ENCODE results near the gene NUP210L.

NUP210L gene

GRCh38 chr1:153962088-153963029, 192.5 kb downstream of the NUP210L start:
- no peak for DNase-seq

- DNase-seq = no peak
Observed at GRCh38 chr1:153961421-153961820, 193.5 kb downstream of the NUP210L start.

DNA sequence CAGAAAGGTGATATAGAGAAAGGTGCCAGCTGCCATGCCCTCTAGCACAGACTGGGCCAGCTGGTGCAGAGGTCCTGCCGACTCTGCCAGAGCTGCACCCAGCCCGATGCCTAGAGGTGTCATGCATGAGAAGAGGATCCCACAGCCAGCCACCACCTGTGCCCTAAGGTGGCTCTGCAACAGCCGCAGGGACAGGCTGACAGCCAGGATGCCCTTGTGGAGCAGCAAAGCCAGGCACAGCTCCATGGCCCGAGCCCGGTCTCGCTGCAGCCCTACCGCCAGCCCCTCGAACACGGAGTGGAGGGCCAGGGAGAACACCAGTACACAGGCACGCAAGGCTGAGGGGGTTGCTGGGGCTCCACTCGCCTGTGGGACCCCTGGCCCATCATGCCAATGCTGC, 194.7 kb downstream of the NUP210L start:
- DNase-seq = no peak

DNA sequence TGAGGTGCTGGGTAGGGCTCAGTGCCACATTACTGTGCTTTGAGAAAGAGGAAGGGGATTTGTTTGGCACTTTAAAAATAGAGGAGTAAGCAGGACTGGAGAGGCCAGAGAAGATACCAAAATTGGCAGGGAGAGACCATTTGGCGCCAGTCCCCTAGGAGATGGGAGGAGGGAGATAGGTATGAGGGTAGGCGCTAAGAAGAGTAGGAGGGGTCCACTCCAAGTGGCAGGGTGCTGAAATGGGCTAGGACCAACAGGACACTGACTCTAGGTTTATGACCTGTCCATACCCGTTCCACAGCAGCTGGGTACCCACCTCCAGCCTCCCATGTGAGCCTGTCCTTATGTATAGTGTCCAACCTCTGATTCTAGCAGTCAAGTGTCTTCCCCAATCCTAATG, 195.4 kb downstream of the NUP210L start:
- no peak for DNase-seq

DNA sequence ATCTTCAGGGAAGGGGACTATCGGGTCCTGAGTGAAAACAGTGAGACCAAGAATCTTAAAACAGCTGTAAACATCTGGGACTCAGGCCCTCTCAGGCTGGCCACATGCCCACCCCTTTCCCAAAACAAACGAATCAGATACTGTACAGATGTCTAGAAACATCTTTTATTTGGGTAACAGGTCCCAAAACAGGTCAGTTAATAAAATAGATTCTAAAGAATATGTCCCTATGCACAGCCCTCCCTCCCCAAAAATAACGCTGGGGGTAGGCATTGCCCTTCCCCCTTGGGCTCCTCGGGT, 196.0 kb downstream of the NUP210L start:
- no peak for DNase-seq

DNA sequence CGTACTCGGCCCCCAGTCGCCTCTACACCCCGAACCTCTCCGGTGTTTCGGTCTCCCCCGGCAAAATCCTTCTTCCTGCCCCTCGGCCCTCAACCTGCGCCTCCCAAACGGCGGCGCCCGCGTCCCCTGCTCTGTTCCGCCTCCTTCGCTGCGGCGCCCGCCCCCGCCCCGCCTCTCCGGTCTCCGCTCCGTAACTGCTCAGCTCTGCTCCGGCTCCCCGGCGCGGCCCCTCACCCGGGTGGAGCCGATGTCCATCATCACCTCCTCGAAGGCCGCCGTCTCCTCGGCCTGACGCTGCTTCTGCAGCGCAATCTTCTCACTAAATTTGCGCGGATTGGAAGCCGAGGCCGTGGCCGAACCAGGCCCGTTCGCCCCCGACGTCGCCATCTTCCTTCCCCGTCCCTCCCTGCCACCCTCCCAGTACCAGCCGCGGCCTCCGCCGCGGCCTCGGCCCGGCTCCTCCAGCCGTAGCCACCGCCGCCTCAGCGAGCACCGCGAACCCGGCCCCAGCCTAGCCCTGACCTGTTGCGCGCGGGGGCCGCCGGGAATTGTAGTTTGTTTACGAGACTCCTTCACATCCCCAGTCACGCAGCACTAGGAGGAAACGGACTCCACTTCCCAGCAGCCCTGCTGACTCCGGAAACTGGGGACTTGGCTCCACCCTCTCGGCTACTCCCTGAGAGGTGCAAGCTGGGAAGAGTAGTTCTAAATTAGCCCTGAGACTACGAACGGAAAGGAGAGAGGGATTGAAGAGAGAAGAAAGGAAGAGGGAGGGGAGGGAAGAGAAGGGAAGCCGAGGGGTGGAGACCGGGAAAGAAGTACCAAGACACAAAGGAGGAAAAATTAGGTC, 196.5 kb downstream of the NUP210L start, which contains the start of gene CRTC2:
Gene CRTC2 (minus strand): TSS at position 502 of the 850 bp plus-strand sequence. CDS start 115 bp downstream, at position 387.
- peak; percentile 93 for DNase-seq

DNA sequence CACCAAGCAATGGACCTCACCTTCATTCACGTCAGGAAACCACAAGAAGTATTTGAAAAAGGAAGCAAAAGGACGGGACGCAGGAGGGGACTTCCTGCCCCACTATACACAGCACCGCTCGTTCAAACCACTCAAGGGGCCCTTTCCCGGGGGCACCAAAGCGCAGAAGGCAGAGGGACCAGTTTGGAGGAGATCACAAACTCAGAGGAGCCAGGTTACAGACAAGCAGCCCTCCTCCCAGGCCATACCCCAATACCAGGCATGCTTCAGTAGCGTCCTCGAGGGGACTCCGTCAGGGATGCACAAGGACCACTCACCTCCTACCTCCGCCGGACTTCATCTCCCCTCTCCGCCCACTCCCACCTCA, 197.1 kb downstream of the NUP210L start:
- DNase-seq = no peak

GRCh38 chr1:153956997-153957715, 197.7 kb downstream of the NUP210L start:
- no peak for DNase-seq

- no peak for DNase-seq
Observed at GRCh38 chr1:153954826-153955225, 200.0 kb downstream of the NUP210L start.

DNA sequence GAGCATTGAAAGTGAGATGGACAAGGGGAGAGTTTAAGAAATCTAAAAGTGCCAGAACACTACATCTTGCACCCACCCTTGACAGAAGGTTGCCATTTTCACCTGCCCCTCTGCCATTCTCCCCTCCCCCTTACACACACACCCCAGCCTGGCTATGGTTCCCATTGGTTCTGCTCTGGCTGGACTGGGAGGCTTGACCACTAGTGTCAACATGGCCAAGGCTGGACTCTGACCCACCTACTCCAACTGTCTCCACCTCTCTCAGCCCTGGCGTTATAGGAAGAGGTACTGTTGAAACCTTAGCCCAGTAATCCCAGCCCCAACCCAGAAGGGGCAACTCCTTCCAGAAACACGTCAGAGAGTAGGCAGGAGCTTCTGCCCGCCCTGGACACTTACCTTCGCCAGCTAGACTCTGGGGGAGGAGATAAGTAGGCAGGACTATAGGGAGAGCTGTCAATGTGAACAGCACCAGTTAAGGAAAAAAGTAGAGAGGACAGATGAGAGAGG, 201.0 kb downstream of the NUP210L start:
- DNase-seq = no peak

- DNase-seq = no peak
Observed at GRCh38 chr1:153951801-153952200, 203.1 kb downstream of the NUP210L start.

DNA sequence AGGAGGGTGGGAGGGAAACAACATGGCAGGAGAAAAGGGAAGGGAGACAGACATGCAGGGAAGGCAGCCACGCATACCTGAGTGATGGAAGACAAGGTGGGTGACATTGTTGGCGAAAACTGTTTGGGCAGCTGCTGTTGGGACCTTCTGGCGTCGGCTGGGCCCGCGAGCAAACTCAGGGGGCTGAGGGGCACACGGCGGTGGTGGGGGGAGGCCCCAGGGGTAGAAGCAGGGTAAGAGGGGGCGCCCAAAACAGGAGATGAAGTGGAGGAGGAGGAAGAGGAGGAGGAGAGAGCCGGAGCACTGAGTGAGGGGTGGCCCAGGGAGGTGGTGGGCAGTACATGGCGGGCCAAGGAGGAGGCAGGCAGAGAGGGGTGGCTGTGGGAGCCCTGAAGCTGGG, 203.7 kb downstream of the NUP210L start:
- DNase-seq = no peak

DNA sequence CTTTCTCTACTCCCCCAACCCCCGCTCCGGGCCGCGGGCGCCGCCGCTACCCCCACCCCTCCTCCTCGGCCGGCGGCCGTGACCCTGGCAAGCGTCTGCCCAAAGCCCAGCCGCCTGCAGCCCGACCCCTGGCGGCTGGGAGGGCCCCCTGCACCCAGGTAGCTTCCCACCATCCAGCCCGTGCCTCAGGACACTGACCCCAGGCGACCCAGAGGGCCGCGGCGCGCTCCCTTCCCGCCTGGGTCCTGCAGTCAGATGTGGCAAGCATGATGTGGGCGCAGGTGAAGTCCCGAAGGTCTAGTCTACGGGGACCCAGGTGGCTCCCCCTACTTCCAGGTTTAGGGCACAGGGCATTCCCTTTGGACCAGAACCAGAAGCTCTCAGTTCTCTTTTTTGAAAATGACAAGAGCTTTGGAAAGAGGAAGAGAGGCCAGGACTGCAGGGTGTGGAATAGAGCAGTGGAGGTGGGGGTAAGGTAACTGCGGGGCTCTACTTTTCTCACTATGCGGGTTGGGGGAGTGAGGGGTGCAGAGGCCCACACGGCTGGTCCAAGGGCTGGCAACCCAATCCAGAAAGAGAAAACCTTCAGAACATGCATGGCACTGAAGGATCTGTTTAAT, 208.1 kb downstream of the NUP210L start, which contains the start of gene DENND4B:
Gene DENND4B (minus strand): TSS at position 97 of the 620 bp plus-strand sequence. CDS start 2,344 bp downstream, outside the sequence.
- DNase-seq = no peak

GRCh38 chr1:153945795-153946621, 208.9 kb downstream of the NUP210L start:
- peak; percentile 71 for DNase-seq

DNA sequence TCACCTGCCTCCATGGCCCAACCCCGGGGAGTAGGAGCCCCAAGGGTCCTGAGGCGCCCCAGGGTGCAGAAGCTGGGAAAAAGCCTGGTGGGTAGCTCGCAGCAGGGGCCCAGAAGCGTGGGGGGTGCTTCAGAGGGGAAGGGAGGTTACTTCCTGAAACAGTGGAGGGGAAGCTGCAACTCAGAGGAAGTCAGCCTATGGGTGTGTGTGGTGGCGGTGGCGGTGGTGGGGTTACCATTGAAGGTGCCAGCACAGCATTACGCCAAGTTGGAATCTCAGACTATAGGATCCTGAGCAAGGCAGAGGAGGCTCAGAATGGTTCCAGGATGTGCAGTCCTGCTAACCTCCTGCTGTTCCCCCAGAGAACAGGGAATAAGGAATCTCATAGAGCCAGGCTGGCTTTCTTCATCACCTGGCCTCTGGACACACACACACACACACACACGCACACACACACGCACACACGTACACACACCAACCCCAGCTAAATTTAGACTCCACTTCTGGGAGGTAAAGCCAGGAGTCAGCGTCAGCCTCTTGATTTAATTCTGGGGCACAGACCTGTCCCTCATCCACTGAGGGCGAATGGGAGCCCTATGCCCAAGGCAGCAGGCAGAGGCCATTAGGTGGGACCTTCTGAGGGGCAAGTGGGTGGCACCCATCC, 209.6 kb downstream of the NUP210L start:
- DNase-seq = peak; percentile 86

DNA sequence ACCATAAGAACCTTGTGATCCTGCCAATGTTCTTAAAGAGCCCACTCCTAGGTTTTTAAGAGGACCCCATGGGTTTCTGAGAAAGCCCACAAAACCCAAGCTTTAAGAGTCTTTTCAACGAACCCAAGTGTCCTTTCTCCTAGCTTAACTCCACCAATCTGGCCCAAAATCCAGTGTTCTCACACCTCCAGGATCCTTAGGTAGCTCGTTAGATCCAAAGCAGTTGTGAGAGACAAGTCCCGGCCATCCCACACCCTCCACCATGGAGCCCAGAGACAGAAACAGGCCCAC, 210.1 kb downstream of the NUP210L start:
- no peak for DNase-seq

DNA sequence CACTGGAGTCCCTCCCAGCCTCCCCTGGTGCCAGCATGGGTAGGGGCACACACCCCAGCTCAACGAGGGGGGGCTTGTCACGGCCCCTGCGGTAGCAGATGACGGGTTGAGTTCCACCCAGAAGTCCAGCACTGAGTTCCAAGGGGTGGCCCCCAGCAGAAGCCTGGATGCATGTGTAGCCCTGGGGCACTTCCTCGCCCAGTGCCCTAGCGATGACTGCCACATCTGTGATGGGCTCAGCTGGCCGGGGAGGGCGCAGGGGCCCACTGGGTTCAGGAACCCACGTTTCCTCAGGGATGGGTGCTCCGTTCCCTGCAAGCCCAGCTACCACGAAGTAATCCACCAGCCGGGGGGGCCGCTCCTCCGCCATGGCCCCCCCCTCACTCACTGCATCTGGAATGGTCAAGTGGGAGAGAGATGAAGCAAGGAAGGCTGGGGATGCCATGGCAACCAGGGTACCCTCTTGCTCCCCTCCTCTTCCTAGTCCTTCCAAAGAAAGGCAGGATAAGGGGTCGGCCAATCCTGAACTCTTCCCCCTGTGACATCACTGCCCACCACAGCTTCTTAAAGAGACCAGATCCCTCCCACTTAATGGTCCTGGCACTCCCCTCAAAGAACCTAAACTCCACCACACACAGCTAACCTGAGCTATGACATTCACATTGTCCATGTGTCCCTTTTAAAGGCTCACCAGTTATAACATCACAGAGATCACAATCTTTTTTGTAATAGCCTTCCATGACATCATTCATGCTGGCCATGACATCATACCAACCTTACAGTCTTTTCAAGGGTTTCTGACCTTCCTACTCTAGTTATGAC, 210.7 kb downstream of the NUP210L start:
- DNase-seq = no peak

GRCh38 chr1:153942766-153943549, 211.9 kb downstream of the NUP210L start:
- DNase-seq = no peak

Measured in KG1 (cell line).